ENCODE results near the gene PRR12.
A peak's percentile ranks its signal among the peaks of the same experiment; 100 is the strongest.

PRR12 gene

GRCh38 chr19:49637821-49638738 is 47.1 kb downstream of the PRR12 start (continued):
- TF ChIP-seq PRDM10 (tag by site-specific recombination; IDR thresholded peaks at IDR 0.05) (no peak), SP2 (tag by site-specific recombination; IDR thresholded peaks at IDR 0.05) (peak; percentile 73), ZNF664 (tag by site-specific recombination; IDR thresholded peaks at IDR 0.05) (no peak), ZNF423 (tag by site-specific recombination; IDR thresholded peaks at IDR 0.05) (peak; percentile 79), ZNF626 (tag by site-specific recombination; IDR thresholded peaks at IDR 0.05) (no peak), ZNF645 (tag by site-specific recombination; IDR thresholded peaks at IDR 0.05) (no peak), YY1 (tag by site-specific recombination; IDR thresholded peaks at IDR 0.05) (no peak), ZBTB21 (tag by site-specific recombination; IDR thresholded peaks at IDR 0.05) (no peak), ZNF324 (tag by site-specific recombination; IDR thresholded peaks at IDR 0.05) (no peak), ZNF24 (tag by site-specific recombination; IDR thresholded peaks at IDR 0.05) (no peak), ZNF792 (tag by site-specific recombination; IDR thresholded peaks at IDR 0.05) (no peak), PBX3 (CRISPR knock-in tag; IDR thresholded peaks at IDR 0.05) (no peak), ZNF16 (tag by site-specific recombination; IDR thresholded peaks at IDR 0.05; ENCODE audit: low read depth) (no peak), GLIS1 (tag by site-specific recombination; IDR thresholded peaks at IDR 0.05) (peak; percentile 65), ZNF155 (tag by site-specific recombination; IDR thresholded peaks at IDR 0.05) (no peak), ZIC2 (tag by site-specific recombination; IDR thresholded peaks at IDR 0.05) (no peak), MEIS1 (CRISPR knock-in tag; IDR thresholded peaks at IDR 0.05; ENCODE audit: borderline replicate concordance) (no peak), ZNF394 (tag by site-specific recombination; IDR thresholded peaks at IDR 0.05; ENCODE audit: borderline replicate concordance) (no peak), ZNF658 (tag by site-specific recombination; IDR thresholded peaks at IDR 0.05) (no peak), ZBTB11 (tag by site-specific recombination; conservative IDR thresholded peaks at IDR 0.05; ENCODE audit: low read depth) (no peak), KLF16 (tag by site-specific recombination; IDR thresholded peaks at IDR 0.05) (no peak), ZSCAN23 (tag by site-specific recombination; IDR thresholded peaks at IDR 0.05) (no peak), ZNF707 (tag by site-specific recombination; IDR thresholded peaks at IDR 0.05) (no peak), OVOL3 (tag by site-specific recombination; IDR thresholded peaks at IDR 0.05) (no peak)
- TF ChIP-seq, protein P1, sequence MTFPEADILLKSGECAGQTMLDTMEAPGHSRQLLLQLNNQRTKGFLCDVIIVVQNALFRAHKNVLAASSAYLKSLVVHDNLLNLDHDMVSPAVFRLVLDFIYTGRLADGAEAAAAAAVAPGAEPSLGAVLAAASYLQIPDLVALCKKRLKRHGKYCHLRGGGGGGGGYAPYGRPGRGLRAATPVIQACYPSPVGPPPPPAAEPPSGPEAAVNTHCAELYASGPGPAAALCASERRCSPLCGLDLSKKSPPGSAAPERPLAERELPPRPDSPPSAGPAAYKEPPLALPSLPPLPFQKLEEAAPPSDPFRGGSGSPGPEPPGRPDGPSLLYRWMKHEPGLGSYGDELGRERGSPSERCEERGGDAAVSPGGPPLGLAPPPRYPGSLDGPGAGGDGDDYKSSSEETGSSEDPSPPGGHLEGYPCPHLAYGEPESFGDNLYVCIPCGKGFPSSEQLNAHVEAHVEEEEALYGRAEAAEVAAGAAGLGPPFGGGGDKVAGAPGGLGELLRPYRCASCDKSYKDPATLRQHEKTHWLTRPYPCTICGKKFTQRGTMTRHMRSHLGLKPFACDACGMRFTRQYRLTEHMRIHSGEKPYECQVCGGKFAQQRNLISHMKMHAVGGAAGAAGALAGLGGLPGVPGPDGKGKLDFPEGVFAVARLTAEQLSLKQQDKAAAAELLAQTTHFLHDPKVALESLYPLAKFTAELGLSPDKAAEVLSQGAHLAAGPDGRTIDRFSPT (tag by site-specific recombination; IDR thresholded peaks at IDR 0.05): 0 out of 2 replicates have a peak, but pooled peaks have one; percentile 12
- TF ChIP-seq, protein P2, sequence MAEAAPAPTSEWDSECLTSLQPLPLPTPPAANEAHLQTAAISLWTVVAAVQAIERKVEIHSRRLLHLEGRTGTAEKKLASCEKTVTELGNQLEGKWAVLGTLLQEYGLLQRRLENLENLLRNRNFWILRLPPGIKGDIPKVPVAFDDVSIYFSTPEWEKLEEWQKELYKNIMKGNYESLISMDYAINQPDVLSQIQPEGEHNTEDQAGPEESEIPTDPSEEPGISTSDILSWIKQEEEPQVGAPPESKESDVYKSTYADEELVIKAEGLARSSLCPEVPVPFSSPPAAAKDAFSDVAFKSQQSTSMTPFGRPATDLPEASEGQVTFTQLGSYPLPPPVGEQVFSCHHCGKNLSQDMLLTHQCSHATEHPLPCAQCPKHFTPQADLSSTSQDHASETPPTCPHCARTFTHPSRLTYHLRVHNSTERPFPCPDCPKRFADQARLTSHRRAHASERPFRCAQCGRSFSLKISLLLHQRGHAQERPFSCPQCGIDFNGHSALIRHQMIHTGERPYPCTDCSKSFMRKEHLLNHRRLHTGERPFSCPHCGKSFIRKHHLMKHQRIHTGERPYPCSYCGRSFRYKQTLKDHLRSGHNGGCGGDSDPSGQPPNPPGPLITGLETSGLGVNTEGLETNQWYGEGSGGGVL (tag by site-specific recombination; IDR thresholded peaks at IDR 0.05): peak; percentile 91

Measured in HEK293 (cell line).